Measurements from ENCODE around the gene HSD17B14. TPM values are rescaled to one million over a fixed set of nuclear protein-coding genes. Genes with fewer than 3 reads are reported as not detected.

The HSD17B14 gene
- total RNA-seq, 1 experiment from 2014 or later: 27.8 TPM

DNA sequence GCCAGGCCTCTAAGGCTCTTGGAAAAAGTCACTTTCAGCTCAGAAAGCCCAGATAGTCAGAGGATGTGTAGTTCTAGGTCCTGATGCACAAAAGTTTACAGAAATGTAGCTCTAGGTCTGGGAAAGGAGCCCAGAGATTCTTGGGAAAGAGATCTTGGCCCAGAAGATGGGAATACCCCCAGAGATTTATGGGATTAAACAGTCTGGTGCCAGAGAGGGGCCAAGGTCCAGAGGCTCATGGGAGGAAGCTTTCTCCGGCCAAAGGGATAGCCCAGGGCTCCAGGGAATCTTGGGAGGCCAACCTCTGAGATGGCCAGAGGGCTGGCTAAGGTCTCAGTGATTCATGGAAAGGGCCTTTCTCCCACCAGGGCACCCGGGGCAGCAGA, 40.6 kb downstream of the HSD17B14 start:
- no peak for DNase-seq
- Histone ChIP-seq H3K36me3 (ENCODE audit: control insufficient read depth, insufficient read depth, low read length) (no peaks in the 10 kb centered on the region), H3K9me3 (no peaks in the 10 kb centered on the region), H3K4me3 (ENCODE audit: low read depth, low read length) (no peak overlapping the region), H3K27me3 (replicated peaks; ENCODE audit: control insufficient read depth, insufficient read depth, low read length) (no peaks in the 10 kb centered on the region), H3K4me1 (peaks cover 8% of the 10 kb centered on the region)
- H3K27me3 Mint-ChIP-seq (ENCODE audit: insufficient read depth, unreplicated experiment): no peaks in the 10 kb centered on the region
- H3K27ac Mint-ChIP-seq (ENCODE audit: unreplicated experiment): peak overlapping the region; percentile 79
- H3K36me3 Mint-ChIP-seq (ENCODE audit: insufficient read depth, unreplicated experiment): peaks cover 21% of the 10 kb centered on the region
- H3K4me3 Mint-ChIP-seq (ENCODE audit: unreplicated experiment): peak overlapping the region; percentile 83
- no peaks in the 10 kb centered on the region for H3K9me3 Mint-ChIP-seq (ENCODE audit: unreplicated experiment)
- CTCF ChIA-PET: interaction anchor here (0.5 to 3.5 kb wide), 32 partner anchors 9 to 332 kb away, joined by 3 to 77 read pairs (median 5); partner anchors contain the start of genes BCAT2, CA11, DHDH and GYS1
- TF ChIP-seq CTCF (IDR thresholded peaks at IDR 0.05; ENCODE audit: insufficient read depth in 1 of 2, low read depth in 1 of 2, low read length in 1 of 2, severe bottlenecking in 1 of 2, unreplicated experiment in 1 of 2): no peak
- peaks cover 13% of the 10 kb centered on the region for H3K4me1 Mint-ChIP-seq (ENCODE audit: low read depth, unreplicated experiment)
- intact Hi-C loops (cut with micrococcal nuclease; ENCODE audit: unreplicated experiment): loop anchor here (1.0 to 2.0 kb wide), 4 partner anchors 12 to 175 kb away; partner anchors contain the start of gene BCAT2
- BruUV-seq (replicated peaks): no TSS peak
- POLR2A ChIA-PET: interaction anchor here (0.5 to 1.7 kb wide), 7 partner anchors 11 to 176 kb away, joined by 3 to 19 read pairs (median 4); partner anchors contain the start of genes BCAT2, HSD17B14 and SPHK2

- POLR2A ChIA-PET: interaction anchor here (0.5 to 1.7 kb wide), 7 partner anchors 12 to 176 kb away, joined by 3 to 19 read pairs (median 4); partner anchors contain the start of genes BCAT2, HSD17B14 and SPHK2
- BruUV-seq (replicated peaks): no TSS peak
- Histone ChIP-seq H3K4me3 (ENCODE audit: low read depth, low read length) (peak overlapping the region; percentile 55), H3K36me3 (ENCODE audit: control insufficient read depth, insufficient read depth, low read length) (no peaks in the 10 kb centered on the region), H3K9me3 (no peaks in the 10 kb centered on the region), H3K27me3 (replicated peaks; ENCODE audit: control insufficient read depth, insufficient read depth, low read length) (no peaks in the 10 kb centered on the region), H3K4me1 (peaks cover 8% of the 10 kb centered on the region)
- CTCF ChIA-PET: interaction anchor here (0.5 to 3.5 kb wide), 33 partner anchors 9 to 333 kb away, joined by 3 to 77 read pairs (median 5); partner anchors contain the start of genes BCAT2, CA11, DHDH and GYS1
- DNase-seq: peak; percentile 95
- no peaks in the 10 kb centered on the region for H3K27me3 Mint-ChIP-seq (ENCODE audit: insufficient read depth, unreplicated experiment)
- peaks cover 13% of the 10 kb centered on the region for H3K4me1 Mint-ChIP-seq (ENCODE audit: low read depth, unreplicated experiment)
- TF ChIP-seq CTCF (IDR thresholded peaks at IDR 0.05; ENCODE audit: insufficient read depth in 1 of 2, low read depth in 1 of 2, low read length in 1 of 2, severe bottlenecking in 1 of 2, unreplicated experiment in 1 of 2): peak; percentile 94 to 95
- peak overlapping the region; percentile 83 for H3K4me3 Mint-ChIP-seq (ENCODE audit: unreplicated experiment)
- peaks cover 21% of the 10 kb centered on the region for H3K36me3 Mint-ChIP-seq (ENCODE audit: insufficient read depth, unreplicated experiment)
- peak overlapping the region; percentile 79 for H3K27ac Mint-ChIP-seq (ENCODE audit: unreplicated experiment)
- no peaks in the 10 kb centered on the region for H3K9me3 Mint-ChIP-seq (ENCODE audit: unreplicated experiment)
- intact Hi-C loops (cut with micrococcal nuclease; ENCODE audit: unreplicated experiment): loop anchor here (1.0 to 2.0 kb wide), 4 partner anchors 12 to 176 kb away; partner anchors contain the start of gene BCAT2
Observed at GRCh38 chr19:48795055-48795684, 41.1 kb downstream of the HSD17B14 start.

GRCh38 chr19:48794291-48794690, 42.0 kb downstream of the HSD17B14 start:
- Histone ChIP-seq H3K36me3 (ENCODE audit: control insufficient read depth, insufficient read depth, low read length) (no peaks in the 10 kb centered on the region), H3K9me3 (no peaks in the 10 kb centered on the region), H3K4me3 (ENCODE audit: low read depth, low read length) (no peak overlapping the region), H3K27me3 (replicated peaks; ENCODE audit: control insufficient read depth, insufficient read depth, low read length) (no peaks in the 10 kb centered on the region), H3K4me1 (peaks cover 8% of the 10 kb centered on the region)
- Mint-ChIP-seq H3K36me3 (ENCODE audit: insufficient read depth, unreplicated experiment) (peaks cover 18% of the 10 kb centered on the region), H3K4me1 (ENCODE audit: low read depth, unreplicated experiment) (peaks cover 13% of the 10 kb centered on the region), H3K4me3 (ENCODE audit: unreplicated experiment) (peak overlapping the region; percentile 83), H3K27me3 (ENCODE audit: insufficient read depth, unreplicated experiment) (no peaks in the 10 kb centered on the region), H3K27ac (ENCODE audit: unreplicated experiment) (peak overlapping the region; percentile 79), H3K9me3 (ENCODE audit: unreplicated experiment) (no peaks in the 10 kb centered on the region)
- no TSS peak for BruUV-seq (replicated peaks)
- ChIA-PET CTCF (interaction anchor here (0.7 to 3.5 kb wide), 6 partner anchors 14 to 55 kb away, joined by 3 to 77 read pairs (median 10); partner anchors contain the start of genes BCAT2 and HSD17B14), POLR2A (interaction anchor here (0.7 kb wide), 1 partner anchor 173 kb away, joined by 3 read pairs; no protein-coding TSS in a partner anchor)
- intact Hi-C loops (cut with micrococcal nuclease; ENCODE audit: unreplicated experiment): loop anchor here (2.0 kb wide), 1 partner anchor 177 kb away; no protein-coding TSS in a partner anchor
- no peak for DNase-seq
- TF ChIP-seq CTCF (IDR thresholded peaks at IDR 0.05; ENCODE audit: insufficient read depth in 1 of 2, low read depth in 1 of 2, low read length in 1 of 2, severe bottlenecking in 1 of 2, unreplicated experiment in 1 of 2): no peak
